ENCODE measurements around the gene CNTNAP2.

Gene CNTNAP2

GRCh38 chr7:146443102-146443501 lies 326.5 kb downstream of the CNTNAP2 start:
- no peak for DNase-seq

DNA sequence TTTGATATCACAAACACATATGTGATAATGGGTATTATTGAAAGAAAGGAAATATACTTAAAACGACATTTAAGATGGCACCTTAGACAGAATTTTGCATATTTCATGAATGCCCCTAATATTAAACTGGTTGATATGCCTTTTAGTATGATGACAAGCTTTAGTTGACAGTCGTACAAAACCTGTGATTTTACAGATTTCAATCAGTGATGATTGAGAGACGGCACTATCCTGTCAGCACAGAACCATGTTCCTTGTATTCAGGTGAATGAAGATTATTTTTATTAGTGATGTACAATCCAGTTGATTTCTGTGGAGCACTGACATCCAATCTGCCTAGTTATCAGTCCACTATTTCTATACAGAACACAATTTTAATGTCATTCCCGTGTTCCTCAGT lies 333.0 kb downstream of the CNTNAP2 start:
- no peak for DNase-seq

- no peak for DNase-seq
These were observed 338.6 kb downstream of the CNTNAP2 start for GRCh38 chr7:146455091-146455655.

GRCh38 chr7:146479040-146479439 lies 362.4 kb downstream of the CNTNAP2 start:
- DNase-seq: no peak

- DNase-seq: no peak
These were observed 369.9 kb downstream of the CNTNAP2 start for GRCh38 chr7:146486519-146486918.

GRCh38 chr7:146492017-146492416 lies 375.4 kb downstream of the CNTNAP2 start:
- no peak for DNase-seq

DNA sequence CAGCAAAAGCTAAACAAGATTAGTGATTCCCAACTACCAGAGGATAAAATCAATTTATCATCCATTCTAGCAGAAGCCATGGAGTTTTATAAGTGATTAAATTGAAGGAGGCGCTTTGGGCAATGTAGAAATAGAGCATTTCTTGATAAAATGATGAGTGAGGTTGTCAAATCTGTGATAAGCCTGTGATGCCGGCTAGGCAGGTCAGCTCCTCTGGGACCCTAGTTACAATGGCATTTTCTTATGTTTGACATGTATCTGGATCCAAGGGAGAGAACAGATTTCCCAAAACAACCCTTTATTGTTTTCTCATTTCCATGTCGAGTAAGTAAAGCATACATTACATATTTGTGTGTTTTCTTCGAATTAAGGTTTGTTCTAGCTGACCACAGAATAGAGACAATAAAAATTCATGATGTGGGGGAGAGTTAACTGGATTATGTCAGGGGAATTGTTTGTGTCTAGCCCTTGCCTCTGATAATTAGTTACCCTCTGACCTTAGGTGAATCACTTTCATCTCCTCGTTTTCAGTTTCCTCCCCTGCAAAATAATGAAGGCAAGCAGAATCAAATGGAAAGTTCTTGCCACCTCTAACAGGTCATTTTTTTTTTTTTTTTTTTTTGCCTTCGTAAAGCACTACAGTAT lies 378.5 kb downstream of the CNTNAP2 start:
- no peak for DNase-seq

DNA sequence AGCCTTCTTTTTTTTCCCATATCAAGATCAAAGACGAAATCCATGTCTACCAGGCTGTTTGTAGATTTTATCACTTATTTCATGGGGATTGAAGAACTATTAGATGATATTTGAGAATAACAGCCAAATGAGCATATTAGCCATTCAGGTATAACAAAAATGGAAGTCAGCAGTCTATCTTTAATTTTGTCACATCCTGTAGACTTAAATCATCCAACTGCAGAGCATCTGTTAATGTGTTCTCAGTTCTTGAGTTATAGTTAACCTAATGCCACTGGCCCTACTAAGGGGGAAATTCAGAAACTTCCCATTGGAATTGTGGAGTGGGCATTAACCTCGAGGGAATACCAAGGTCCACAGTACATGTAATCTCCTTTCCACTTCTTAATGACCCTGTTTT lies 380.1 kb downstream of the CNTNAP2 start:
- DNase-seq: no peak

- no peak for DNase-seq
These were observed 383.4 kb downstream of the CNTNAP2 start for GRCh38 chr7:146499970-146500369.

- no peak for DNase-seq
These were observed 387.2 kb downstream of the CNTNAP2 start for GRCh38 chr7:146503844-146504243.

DNA sequence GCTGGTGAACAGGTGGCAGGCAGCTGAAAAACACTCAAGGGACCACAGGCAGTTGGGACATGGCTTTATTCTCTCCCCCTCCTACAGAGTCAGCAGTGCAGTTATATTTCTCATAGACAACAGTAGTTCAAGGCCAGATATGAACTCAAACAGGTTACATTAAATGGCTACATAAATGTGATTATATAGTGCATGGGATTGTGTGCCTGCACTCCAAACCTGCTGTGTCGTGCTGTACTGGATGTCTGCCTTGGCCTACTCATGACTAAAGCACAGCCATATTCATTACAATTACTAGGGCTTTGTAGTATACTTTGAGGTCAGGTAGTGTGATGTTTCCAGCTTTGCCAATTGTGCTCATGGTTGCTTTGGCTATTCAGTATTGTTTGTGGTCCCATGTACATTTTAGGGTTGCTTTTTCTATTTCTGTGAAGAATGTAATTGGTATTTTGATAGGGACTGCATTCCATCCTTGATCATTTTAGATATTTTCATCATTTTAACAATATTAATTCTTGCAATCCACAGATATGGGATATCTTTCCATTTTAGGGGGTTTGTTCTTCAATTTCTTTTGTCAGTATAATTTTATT lies 393.6 kb downstream of the CNTNAP2 start:
- no peak for DNase-seq

DNA sequence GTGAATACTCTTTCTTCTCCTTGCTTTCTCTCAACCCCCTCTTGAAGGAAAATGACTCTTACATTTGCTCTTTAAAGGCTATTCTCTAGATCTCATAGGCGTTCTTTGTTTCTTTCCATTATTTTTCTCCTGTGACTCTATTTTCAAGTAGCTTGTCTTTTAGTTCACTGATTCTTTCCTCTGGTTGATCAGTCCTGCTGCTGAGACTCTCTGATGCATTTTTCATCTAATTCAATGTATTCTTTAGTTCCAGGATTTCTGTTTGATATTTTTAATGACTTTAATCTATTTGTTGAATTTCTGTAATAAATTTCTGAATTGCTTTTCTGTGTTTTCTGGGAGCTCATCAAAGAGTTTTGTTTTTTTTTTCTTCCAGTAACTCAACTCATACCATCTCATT lies 397.7 kb downstream of the CNTNAP2 start:
- DNase-seq: no peak

- DNase-seq: no peak
These were observed 412.0 kb downstream of the CNTNAP2 start for GRCh38 chr7:146528581-146528980.

- DNase-seq: no peak
These were observed 423.2 kb downstream of the CNTNAP2 start for GRCh38 chr7:146539836-146540235.

DNA sequence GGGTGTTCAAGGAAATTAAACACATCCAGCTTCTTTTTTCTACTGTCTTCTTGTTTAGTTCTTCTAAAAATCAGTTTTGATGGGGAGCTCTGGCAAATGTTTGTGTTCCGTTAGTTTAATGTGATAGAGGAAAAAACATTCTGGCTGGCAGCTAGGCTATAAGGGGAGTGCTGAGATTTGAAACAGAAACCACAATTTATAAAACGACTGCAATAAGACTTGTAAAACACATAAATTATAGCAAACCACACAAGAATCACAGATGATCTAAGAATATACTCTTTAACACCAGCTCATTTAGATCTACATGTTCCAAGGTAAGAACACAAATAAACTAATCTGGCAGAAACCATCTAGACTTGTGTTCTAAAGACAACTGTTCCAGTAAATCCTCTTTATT lies 425.5 kb downstream of the CNTNAP2 start:
- no peak for DNase-seq

GRCh38 chr7:146544748-146545147 lies 428.1 kb downstream of the CNTNAP2 start:
- DNase-seq: no peak

GRCh38 chr7:146548816-146549215 lies 432.2 kb downstream of the CNTNAP2 start:
- DNase-seq: no peak

GRCh38 chr7:146554556-146554955 lies 438.0 kb downstream of the CNTNAP2 start:
- DNase-seq: peak; percentile 18

DNA sequence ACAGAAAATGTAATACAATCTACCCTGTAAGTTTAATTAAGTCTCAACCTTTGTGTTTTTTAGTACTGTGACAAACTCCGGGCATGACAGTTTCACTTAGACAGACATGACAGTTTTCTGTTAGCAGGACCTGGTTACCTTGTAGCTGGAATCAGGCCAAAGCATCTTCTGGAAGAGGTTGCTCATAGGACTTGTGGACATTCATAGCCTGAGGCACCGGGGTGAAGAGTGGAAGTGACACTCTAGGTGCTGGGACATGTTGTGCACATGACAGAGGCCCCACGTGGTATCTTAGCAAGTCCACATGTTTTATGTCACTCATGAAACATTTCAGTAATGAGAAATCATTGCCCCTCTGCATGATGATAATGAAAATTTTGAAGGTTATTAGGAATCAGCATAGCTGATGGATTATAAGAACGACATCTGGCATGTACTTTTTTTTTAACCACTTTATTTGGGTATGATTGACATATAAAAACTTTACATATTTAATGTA lies 441.4 kb downstream of the CNTNAP2 start:
- no peak for DNase-seq

DNA sequence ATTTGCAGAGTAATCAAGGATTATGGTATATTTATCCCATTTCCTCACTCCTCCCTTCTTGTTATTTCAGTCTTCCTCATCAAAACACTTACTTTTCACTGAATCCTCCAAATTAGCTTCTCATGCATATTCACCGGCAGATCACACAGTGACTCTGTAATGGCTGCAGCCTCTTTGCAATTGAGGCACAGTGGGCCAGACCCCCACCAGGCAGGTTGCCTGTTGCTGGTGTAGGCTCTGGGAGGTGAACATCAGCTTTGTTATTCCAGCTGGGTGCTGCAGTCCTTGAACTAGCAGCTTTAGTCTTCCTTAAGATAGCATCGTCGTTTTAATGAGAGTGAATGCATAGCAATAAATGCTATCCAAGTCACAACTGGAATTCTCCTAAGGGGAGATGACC lies 449.3 kb downstream of the CNTNAP2 start:
- no peak for DNase-seq

- DNase-seq: no peak
These were observed 459.3 kb downstream of the CNTNAP2 start for GRCh38 chr7:146575903-146576302.

DNA sequence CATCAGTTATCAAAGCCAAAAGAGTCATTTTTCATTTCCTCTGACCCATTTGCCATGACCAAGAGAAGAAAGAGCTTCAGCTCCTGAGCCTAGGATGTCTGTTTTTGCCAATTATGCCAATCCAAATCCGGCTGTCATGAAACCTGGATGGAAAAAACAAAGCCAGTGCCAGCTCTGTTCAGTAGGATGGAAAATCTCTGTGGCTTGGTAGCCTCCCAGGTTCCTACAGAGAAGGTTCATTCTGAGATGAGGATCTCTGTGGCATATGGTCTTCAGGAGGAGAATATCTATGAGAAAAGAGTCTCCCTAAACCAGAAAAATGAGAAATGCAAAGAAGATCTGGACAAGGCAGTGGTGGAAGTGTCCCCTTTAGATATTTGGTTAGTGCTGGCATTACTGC lies 475.4 kb downstream of the CNTNAP2 start:
- DNase-seq: no peak

- DNase-seq: no peak
These were observed 490.0 kb downstream of the CNTNAP2 start for GRCh38 chr7:146606628-146607027.

DNA sequence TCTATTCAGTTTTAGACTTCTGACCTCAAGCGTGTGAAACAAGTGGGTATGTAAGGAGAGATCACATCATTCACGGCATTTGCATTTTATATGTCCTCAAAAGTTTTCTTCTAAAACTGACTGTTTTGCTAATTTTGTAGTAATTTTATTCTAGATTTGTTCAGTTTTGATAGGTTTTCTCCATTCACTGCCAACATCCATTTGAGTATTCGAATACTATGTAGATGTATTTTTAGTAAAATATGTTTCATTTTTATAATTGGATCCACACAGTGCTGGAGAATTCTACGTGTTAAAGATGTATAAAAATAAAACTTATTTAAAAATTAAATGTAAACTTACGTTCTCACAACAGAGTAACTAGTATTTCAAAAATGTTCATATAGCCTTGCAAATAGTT lies 503.0 kb downstream of the CNTNAP2 start:
- DNase-seq: no peak

DNA sequence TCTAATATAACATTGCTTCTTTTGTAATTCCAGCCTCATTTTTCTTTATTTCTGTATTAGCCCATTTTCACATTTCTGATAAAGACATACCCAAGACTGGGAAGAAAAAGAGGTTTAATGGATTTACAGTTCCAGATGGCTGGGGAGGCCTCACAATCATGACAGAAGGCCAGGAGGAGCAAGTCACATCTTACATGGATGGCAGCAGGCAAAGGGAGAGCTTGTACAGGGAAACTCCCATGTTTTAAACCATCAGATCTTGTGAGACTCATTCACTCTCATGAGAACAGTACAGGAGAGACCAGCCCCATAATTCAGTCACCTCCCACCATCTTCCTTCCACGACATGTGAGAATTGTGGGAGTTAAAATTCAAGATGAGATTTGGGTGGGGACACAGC lies 510.3 kb downstream of the CNTNAP2 start:
- no peak for DNase-seq

Measured in NCI-H510A treated with DMSO at 0.1 percent for 48 hours (cell line).